Karpas-422 (cell line): ENCODE results near the gene INTS3. TPM values are rescaled to one million over a fixed set of nuclear protein-coding genes. Genes with fewer than 3 reads are reported as not detected.

Source experiments
- DNase-seq: peaks from one replicate; pipeline ENCODE4 v3.0.0-alpha.2; 2015
- H2AFZ ChIP-seq: fragments of 200-600 bp; sonication (generic); 2 replicates; pipeline ENCODE4 v1.6.1; 2014; ENCODE audit warnings: antibody characterized with exemption, low read length, mixed read lengths
- H3K27ac ChIP-seq: fragments of 200-600 bp; sonication (generic); 2 replicates; pipeline ENCODE4 v1.5.1; 2014; ENCODE audit warnings: mild to moderate bottlenecking, low read length, moderate library complexity
- H3K27me3 ChIP-seq: fragments of 200-600 bp; sonication (generic); 2 replicates; pipeline ENCODE4 v1.6.1; 2014; ENCODE audit warnings: low read length, mixed read lengths
- H3K36me3 ChIP-seq: fragments of 200-600 bp; sonication (generic); 2 replicates; pipeline ENCODE4 v1.6.1; 2014; ENCODE audit warnings: low read length, mixed read lengths; ENCODE audit not compliant: insufficient read depth
- H3K4me1 ChIP-seq: fragments of 200-600 bp; sonication (generic); 2 replicates; pipeline ENCODE4 v1.6.1; 2014; ENCODE audit warnings: mild to moderate bottlenecking, low read length, mixed read lengths
- H3K4me2 ChIP-seq: fragments of 200-600 bp; sonication (generic); 2 replicates; pipeline ENCODE4 v1.6.1; 2014; ENCODE audit warnings: low read length, low read depth, mild to moderate bottlenecking; ENCODE audit not compliant: poor library complexity, severe bottlenecking
- H3K4me3 ChIP-seq: fragments of 200-600 bp; sonication (generic); 2 replicates; pipeline ENCODE4 v1.5.1; 2014; ENCODE audit warnings: mild to moderate bottlenecking, antibody characterized with exemption, low read length, mixed read lengths
- H3K79me2 ChIP-seq: fragments of 200-600 bp; sonication (generic); 2 replicates; pipeline ENCODE4 v1.6.1; 2014; ENCODE audit warnings: mild to moderate bottlenecking, low read length, mixed read lengths
- H3K9ac ChIP-seq: fragments of 200-600 bp; sonication (generic); 2 replicates; pipeline ENCODE4 v1.6.0; 2014; ENCODE audit warnings: low read length
- H3K9me2 ChIP-seq: fragments of 200-600 bp; sonication (generic), shearing (Covaris generic); replicated peaks from 2 replicates; pipeline ENCODE4 v1.6.0; 2014; ENCODE audit warnings: mild to moderate bottlenecking, low read length, moderate library complexity; ENCODE audit not compliant: insufficient read depth
- H3K9me3 ChIP-seq: fragments of 300-700, 200-600 bp; sonication (generic); 2 replicates; pipeline ENCODE4 v1.6.1; 2014; ENCODE audit warnings: low read length, mixed read lengths
- H4K20me1 ChIP-seq: fragments of 200-600 bp; sonication (generic); 2 replicates; pipeline ENCODE4 v1.6.1; 2014; ENCODE audit warnings: mild to moderate bottlenecking, antibody characterized with exemption, low read length, low read depth; ENCODE audit not compliant: insufficient read depth
- total RNA-seq: library from RNA; depleted of rRNA; stranded (reverse); fragments of >200 nt; shearing (Covaris generic); gene quantifications from 2 replicates; pipeline ENCODE4 v1.2.3, GENCODE V29; 2014; ENCODE audit warnings: low replicate concordance

INTS3 gene
- total RNA-seq, 1 experiment from 2014 or later = 65.4 TPM

GRCh38 chr1:153791648-153792253 is 63.9 kb downstream of the INTS3 start:
- Histone ChIP-seq H3K27me3 (no peaks in the 10 kb centered on the region), H3K36me3 (no peaks in the 10 kb centered on the region), H3K9me3 (no peaks in the 10 kb centered on the region), H3K79me2 (no peaks in the 10 kb centered on the region), H3K4me2 (peak overlapping the region; percentile 56), H3K9me2 (no peaks in the 10 kb centered on the region), H3K27ac (no peak overlapping the region), H4K20me1 (no peaks in the 10 kb centered on the region), H2AFZ (no peak overlapping the region), H3K4me3 (peak overlapping the region; percentile 29; the same call in 1 of the 2 replicates), H3K4me1 (peaks cover 19% of the 10 kb centered on the region), H3K9ac (0 out of 2 replicates have a peak overlapping the region, but pooled peaks have one; percentile 12)
- DNase-seq = no peak

- Histone ChIP-seq H3K27ac (no peak overlapping the region), H3K4me1 (peaks cover 22% of the 10 kb centered on the region), H4K20me1 (no peaks in the 10 kb centered on the region), H3K4me2 (no peak overlapping the region), H3K36me3 (no peaks in the 10 kb centered on the region), H3K9me2 (no peaks in the 10 kb centered on the region), H3K9ac (no peak overlapping the region), H3K79me2 (no peaks in the 10 kb centered on the region), H2AFZ (no peak overlapping the region), H3K4me3 (no peak overlapping the region), H3K27me3 (no peaks in the 10 kb centered on the region), H3K9me3 (no peaks in the 10 kb centered on the region)
- no peak for DNase-seq
Measured at GRCh38 chr1:153792631-153793041, 64.8 kb downstream of the INTS3 start.

- H4K20me1 ChIP-seq = no peaks in the 10 kb centered on the region
- DNase-seq = no peak
- peaks cover 30% of the 10 kb centered on the region for H3K4me1 ChIP-seq
Measured at GRCh38 chr1:153793261-153793972, 65.6 kb downstream of the INTS3 start.

GRCh38 chr1:153793973-153794615 is 66.2 kb downstream of the INTS3 start:
- no peak overlapping the region for H3K9ac ChIP-seq
- H3K27ac ChIP-seq = no peak overlapping the region
- H2AFZ ChIP-seq = no peak overlapping the region
- no peaks in the 10 kb centered on the region for H3K9me2 ChIP-seq
- no peak for DNase-seq
- H3K27me3 ChIP-seq = no peaks in the 10 kb centered on the region
- no peaks in the 10 kb centered on the region for H3K36me3 ChIP-seq
- peaks cover 37% of the 10 kb centered on the region for H3K4me1 ChIP-seq
- no peak overlapping the region for H3K4me2 ChIP-seq
- H3K79me2 ChIP-seq = no peaks in the 10 kb centered on the region
- no peaks in the 10 kb centered on the region for H4K20me1 ChIP-seq
- no peaks in the 10 kb centered on the region for H3K9me3 ChIP-seq
- H3K4me3 ChIP-seq = no peak overlapping the region

More at GRCh38 chr1:153793261-153793972, 65.6 kb downstream of the INTS3 start:
- Histone ChIP-seq H3K9me3 (no peaks in the 10 kb centered on the region), H3K9ac (no peak overlapping the region), H3K9me2 (no peaks in the 10 kb centered on the region), H2AFZ (no peak overlapping the region), H3K36me3 (no peaks in the 10 kb centered on the region), H3K4me2 (no peak overlapping the region), H3K27me3 (no peaks in the 10 kb centered on the region), H3K27ac (no peak overlapping the region), H3K79me2 (no peaks in the 10 kb centered on the region), H3K4me3 (no peak overlapping the region)

GRCh38 chr1:153794624-153795329 is 66.9 kb downstream of the INTS3 start:
- Histone ChIP-seq H3K79me2 (no peaks in the 10 kb centered on the region), H3K4me2 (no peak overlapping the region), H3K4me3 (no peak overlapping the region), H3K9me2 (no peaks in the 10 kb centered on the region), H3K36me3 (no peaks in the 10 kb centered on the region), H2AFZ (no peak overlapping the region), H3K9ac (no peak overlapping the region), H3K9me3 (no peaks in the 10 kb centered on the region), H4K20me1 (no peaks in the 10 kb centered on the region), H3K4me1 (peaks cover 38% of the 10 kb centered on the region), H3K27ac (no peak overlapping the region), H3K27me3 (no peaks in the 10 kb centered on the region)
- no peak for DNase-seq

GRCh38 chr1:153795330-153795837 is 67.5 kb downstream of the INTS3 start:
- Histone ChIP-seq H3K4me1 (peaks cover 36% of the 10 kb centered on the region), H2AFZ (no peak overlapping the region), H3K27me3 (no peaks in the 10 kb centered on the region), H4K20me1 (no peaks in the 10 kb centered on the region), H3K9me2 (no peaks in the 10 kb centered on the region), H3K9ac (no peak overlapping the region), H3K36me3 (no peaks in the 10 kb centered on the region), H3K9me3 (no peaks in the 10 kb centered on the region), H3K4me2 (no peak overlapping the region), H3K79me2 (no peaks in the 10 kb centered on the region), H3K27ac (no peak overlapping the region), H3K4me3 (no peak overlapping the region)
- no peak for DNase-seq

- Histone ChIP-seq H3K9me2 (no peaks in the 10 kb centered on the region), H3K4me2 (no peak overlapping the region), H3K27ac (no peak overlapping the region), H3K4me3 (no peak overlapping the region), H3K9ac (no peak overlapping the region), H2AFZ (no peak overlapping the region), H4K20me1 (no peaks in the 10 kb centered on the region), H3K79me2 (no peaks in the 10 kb centered on the region), H3K36me3 (no peaks in the 10 kb centered on the region), H3K27me3 (no peaks in the 10 kb centered on the region), H3K9me3 (no peaks in the 10 kb centered on the region), H3K4me1 (peaks cover 28% of the 10 kb centered on the region)
- no peak for DNase-seq
Measured at GRCh38 chr1:153795934-153796785, 68.3 kb downstream of the INTS3 start.
